GM19324 (cell line): ENCODE measurements around the gene TRPC4.

Source experiments
- ATAC-seq: cut with Tn5 transposase; IDR thresholded peaks from one replicate; pipeline ENCODE4 v1.9.1; 2021; ENCODE audit warnings: mild to moderate bottlenecking, moderate library complexity; ENCODE audit not compliant: unreplicated experiment, low FRiP score

The TRPC4 gene

DNA sequence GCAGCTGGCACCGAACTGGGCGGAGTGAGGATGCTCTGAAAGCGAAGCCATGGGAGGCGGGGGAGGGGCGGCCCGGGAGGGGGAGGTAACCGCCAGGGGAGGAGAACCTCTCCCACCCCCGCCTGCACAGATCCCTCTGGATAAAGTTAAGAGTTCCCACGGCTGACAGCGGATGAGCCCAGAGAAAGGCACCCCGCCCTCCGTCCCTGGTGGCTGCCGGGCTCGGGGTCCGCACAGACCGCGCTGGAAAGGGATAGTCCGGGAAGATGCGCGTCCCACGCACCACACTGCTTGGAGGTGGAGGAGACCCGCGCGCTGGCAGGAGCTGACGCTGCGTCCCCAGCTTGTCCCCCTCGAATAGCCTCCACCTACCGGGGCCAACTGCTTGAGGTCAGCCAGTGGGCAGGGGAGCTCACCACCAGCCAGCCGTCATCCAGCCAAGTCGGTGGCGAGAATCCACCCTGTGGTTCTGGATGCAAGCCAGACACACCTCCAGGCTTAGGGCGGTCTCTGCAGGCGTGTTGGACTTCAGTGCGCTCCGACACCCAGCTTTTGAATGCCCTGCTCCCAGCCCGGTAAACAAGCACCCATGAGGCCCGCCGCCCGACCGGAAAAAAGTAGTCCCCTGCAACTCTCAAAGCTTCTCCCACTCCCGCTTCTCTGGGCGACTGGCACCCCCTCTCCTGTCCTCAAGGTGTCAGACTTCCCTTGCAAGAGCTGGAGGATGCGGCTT lies at the start of gene TRPC4:
Gene TRPC4, minus strand, starts transcription at position 17 of the 733 bp plus-strand sequence. CDS start 86,439 bp downstream, outside the sequence.
- ATAC-seq = no peak

DNA sequence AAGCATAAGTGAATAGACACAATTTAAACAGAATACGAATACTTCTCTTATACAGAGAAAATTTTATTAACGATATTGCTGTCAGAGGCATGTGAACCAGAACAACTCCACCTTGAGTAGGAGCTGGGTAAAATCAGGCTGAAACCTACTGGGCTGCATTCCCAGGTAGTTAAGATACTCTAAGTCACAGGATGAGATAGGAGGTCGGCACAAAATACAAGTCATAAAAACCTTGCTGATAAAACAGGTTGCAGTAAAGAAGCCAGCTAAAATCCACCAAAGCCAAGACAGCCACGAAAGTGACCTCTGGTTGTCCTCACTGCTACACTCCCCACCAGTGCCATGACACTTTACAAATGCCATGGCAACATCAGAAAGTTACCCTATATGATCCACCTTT lies 49.2 kb upstream of the TRPC4 start:
- no peak for ATAC-seq

DNA sequence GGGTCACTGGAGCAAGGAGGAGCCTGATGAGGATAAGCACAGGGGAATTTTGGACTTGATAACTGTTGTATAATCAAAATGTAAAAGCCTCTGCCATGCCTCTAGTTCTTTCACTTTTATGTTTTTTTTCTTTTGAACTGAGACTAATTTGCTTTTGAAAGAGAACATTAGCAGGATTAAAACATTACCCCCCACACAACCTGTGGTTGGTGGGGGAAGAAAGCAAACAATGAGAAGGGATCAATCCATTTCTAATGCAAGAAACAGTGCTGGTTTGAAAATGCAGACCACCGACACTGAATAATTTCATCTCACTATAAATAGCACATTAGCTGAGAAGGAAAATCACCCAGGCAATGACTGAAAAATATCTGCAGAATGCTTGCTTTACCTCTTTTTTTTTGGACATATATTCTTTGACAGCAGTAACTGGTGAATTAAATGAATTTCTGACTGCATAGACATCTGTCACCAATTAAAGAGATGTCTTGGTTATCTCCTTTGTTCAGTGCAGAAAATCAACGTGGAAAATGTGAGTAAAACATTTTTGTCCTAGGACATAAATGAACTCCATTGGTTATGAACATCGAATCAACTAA lies 48.6 kb upstream of the TRPC4 start:
- no peak for ATAC-seq

DNA sequence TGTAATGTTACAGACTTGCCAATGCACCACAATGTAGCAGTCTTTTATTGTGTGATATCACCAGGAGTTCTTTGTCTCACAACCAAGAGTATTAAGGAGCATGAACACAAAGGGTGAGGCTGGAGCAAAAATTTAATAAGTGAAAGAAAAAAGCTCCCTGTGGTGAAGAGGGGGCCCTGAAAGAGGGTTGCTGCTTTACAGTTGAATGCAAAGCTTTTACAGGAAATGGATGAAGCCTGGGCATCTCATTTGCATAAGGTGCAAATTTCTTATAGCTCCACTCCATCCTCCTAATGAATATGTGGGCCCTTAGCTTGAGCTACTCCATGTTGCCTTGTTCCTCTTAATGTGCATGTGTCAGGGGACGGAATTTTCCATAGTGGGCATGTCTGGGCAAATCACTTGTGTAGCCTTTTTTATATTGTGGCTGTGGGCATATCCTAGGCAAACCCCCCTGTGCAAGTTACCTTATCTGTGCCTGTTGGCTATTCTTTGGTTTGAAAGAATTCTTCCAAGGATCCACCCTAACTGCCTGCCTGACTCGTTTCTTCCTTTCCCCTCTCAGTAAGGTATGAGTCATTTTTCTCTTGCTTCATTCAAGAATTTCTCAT lies 45.3 kb upstream of the TRPC4 start:
- no peak for ATAC-seq

DNA sequence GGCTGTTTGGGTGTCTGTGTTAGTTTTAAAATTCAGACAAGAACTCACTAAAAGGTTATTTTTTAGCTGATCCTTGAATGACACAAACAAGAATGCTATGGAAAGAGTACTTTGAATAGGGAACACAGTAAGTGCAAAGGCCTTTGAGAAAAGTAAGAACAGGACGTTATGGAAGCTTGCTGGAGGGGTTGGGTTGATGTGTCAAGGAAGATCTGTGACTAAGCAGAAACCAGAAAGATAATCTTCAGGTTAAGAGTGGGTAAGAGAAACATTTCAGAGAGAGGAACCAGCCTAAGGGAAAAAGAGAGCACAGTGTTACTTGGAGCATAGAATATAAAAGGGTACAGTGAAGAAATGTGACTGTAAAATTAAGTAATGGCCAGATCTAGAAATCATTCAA lies 41.2 kb upstream of the TRPC4 start:
- no peak for ATAC-seq

DNA sequence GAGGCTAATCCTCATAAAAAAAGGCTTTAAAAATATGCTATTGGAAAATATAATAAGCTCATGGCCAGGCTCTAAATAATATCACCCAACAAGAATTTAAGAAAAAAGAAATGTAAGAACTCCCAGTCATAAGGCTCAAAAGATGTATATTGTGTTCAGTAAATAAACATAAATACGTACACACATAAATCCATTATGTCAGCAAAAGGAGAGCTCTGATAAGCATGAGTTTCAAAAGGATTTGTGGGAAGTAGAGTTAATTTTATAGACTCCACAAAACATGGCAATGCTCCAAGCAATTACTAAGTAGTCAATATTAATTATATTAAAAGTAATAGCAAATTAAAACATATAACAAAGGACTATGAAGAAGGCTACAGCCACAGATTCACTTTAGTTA lies 37.3 kb upstream of the TRPC4 start:
- no peak for ATAC-seq

DNA sequence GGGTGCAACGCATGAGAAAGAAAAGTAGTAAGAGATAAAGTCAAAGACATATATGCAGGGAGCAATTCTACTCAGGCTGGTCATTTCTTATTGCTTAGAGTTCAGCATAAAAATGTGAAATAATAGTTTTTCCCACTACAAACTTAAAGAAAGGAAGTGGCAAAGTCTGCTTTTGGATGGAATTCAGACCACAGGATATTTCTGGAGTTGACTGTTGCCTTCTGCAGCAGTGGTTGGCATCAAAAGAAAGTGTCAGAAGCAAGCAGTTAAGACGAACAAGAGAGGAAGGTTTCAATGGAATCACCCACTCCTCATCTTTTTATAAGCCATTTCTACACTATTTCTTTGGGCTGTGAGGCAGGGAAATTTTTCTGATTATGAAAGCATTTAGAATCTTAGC lies 36.2 kb upstream of the TRPC4 start:
- no peak for ATAC-seq

DNA sequence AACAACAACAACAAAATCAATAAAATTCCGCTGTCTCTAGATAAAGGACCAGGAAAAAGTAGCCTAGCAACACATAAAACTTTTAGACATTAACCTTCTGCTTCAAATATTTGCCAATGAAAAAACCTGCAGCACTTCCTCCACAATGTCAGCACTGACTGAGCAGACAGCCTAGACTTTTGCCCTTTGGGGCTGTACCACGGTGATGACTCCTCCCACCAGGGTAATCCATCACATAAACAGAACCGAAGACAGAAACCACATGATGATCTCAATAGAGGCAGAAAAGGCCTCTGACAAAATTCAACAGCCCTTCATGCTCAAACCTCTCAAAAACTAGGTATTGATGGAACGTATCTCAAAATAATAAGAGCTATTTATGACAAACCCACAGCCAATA lies 30.2 kb upstream of the TRPC4 start:
- ATAC-seq = no peak

DNA sequence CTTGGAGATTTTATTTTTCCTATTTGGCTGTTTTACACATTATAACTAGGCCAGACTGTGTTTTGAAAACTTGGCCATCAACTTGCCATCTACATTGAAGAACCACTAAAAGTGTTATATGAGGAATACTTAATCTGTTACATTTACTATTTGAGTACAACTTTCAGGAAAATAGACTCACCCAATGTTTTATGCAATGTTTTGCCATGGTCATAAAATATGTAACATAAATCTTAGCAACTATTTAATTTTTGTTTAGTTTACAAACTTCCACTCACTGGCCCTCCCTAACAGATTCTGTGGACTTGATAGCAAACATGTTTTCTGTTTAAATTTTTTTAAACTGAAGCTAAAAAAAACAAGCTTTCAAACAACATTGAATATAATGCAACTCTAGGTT lies 23.7 kb upstream of the TRPC4 start:
- no peak for ATAC-seq

DNA sequence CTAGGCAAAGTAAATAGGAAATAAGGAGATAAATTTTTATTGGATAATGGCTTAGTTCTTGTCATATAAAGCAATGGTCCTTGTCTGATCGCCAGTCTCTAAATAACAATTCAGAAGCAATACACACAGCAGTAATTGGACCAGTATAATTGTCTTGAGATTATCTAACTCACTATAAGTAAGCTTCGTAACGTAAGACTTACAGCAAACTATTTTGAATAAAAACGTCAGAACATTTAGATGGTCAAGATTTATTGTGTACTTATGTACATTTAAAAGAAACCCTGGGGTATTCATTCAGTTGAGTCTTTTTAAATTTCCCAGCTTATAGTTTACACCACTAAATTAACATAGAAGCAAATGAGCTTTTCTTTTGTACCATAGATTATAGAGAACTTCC lies 20.2 kb upstream of the TRPC4 start:
- ATAC-seq = no peak

DNA sequence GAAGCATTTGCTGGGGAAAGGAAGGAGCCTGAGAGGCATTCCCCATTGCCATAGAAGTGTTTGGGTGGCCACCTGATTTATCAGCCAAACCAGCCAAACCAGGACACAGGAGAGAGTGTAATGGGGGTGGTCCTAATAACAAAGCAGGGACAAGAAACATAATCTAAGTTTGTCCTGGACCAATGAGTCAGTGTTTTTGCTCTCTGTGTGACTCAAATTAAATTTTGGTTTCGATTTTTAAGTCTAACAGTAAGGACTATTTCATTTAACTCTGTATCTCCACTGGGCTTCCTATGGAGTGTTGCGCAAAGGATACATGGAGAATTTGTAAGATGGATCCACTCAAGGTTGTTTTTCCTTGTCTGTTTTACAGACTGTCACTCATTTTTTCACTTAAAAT lies 19.5 kb upstream of the TRPC4 start:
- no peak for ATAC-seq

DNA sequence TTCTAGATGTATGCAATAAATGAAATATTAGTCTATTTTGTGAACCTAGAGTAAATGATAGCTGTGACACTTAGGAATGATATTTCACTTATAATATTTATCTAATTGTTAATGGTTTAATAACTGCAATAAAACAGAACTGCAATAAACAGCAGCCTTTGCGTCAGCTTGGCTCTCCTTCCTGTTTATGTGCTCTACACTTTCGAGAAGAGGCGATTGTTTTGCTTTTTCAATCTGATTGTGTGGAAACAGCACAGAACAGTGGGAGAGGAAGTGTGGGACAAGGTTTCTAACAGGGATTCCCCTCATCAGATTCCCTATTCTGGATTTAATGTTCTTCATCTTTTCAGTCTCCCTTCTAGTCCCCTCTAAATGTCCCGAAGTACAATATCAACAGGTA lies 17.3 kb upstream of the TRPC4 start:
- ATAC-seq = no peak

DNA sequence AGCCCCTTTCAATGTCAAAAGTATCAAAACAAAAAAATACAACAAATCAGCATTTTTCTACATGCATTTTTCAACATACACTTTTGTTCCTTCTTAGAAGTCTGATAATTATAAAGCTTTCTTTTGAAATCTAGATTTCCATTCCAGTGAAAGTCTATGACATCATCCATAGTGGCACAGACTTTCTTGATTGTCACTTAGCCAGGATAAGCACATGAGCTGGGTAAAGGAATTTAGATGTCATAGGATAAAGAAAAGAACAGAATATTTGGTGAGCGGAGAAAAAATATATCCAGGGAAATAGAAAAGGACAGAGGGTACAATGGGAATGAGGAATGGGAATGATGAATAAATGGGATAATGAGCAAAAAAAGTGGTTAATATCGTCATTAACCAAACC lies 15.1 kb upstream of the TRPC4 start:
- ATAC-seq = no peak

DNA sequence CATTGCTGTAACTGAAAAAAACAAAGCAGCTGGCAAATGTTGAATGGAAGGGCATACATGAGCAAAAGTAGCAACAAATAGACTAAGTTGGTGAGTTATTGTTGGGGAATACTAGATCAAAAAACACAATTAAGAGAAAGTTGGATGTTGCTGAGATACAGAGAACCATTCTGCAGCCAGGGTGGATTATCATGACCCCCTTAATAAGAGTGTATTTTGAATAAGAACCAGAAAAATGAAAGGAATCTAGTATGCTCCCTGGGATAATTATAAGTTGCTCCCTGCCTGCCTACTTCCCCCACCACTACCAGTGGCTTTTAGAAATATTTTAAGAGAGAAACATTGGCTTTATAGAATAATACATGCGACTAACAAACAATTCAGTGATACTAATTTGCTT lies 14.5 kb upstream of the TRPC4 start:
- no peak for ATAC-seq

DNA sequence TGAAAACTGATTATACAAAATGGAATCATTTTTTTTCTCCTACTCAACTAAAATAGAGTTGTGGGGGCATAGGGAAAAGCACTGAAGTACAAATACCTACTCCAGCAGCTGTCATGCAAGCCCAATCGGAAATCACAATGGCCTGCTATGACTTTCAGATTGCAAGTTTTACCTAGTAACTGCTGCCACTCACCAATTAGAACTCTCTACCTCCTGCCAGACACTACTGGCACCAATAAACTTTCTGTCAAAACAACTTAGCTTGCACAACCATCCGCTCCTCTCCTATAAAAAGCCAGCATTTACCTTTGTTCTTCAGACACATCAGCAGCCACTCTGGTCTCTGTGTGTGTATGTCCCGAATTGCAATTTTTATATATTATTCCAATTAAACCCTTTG lies 9.3 kb upstream of the TRPC4 start:
- ATAC-seq = no peak

DNA sequence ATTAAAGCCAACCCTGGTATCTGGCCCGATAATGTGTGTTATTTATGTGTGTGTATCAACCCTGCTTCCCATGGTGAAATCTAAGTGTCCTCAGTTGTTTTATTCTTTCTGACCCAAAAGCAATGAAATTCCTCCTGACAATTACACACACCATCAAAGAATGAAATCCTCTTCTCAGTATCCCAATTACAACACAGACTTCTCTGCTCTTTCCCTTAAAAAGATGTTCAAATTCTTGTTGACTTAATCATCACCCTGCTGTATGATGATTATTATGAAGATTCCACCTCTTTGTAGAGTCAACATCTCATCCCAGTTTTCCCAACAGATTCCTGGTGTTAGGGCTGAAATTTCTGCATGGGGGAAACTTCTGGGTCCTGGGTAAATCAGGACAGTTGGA lies 8.9 kb upstream of the TRPC4 start:
- no peak for ATAC-seq

DNA sequence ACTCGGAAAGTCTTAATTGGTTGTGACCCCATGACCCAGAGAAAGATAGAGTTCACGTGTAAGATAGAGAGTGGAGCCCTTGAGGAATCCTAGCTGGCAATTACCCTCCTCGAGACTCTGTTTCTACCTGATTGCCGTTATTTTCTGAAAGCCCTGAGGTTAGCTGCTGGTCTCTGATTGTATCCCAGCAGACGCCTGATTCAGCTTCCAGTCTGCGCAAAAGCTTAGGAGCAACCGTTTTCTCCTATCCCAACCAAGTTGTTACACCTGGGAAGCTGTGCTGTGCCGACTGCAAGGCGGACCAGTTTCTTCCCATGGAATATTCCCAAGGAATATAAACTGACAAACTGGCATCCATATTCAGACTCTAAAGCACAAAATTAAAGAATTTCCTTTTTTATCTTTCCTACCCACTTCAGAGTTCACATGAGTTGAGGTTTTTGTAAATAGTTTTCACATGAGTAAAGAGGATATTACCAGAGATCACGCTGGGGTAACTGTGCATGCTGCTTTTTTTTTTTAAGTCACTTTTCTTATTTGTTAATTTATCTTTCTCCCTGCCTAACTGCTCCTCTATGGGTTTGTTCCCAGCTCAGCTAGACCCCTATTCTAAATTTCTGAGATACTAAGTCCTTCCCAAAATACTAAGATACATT lies 1.5 kb upstream of the TRPC4 start:
- no peak for ATAC-seq

DNA sequence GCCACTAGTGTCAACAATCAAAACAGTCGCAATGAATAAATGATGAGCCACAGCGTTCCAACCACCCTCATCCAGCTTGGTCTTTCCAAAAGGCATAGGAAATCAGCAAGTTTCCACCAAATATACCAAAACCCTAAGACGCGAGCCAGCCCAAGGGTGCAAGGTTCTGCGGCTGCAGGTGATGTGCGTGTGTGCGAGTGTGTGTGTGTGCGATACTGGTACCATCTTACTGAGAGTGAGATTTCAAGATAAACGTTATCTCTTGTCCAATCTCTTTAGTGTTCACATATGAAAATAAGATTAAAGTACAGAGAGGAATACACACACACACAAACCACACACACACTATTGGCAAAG lies 895 bp upstream of the TRPC4 start:
- ATAC-seq = no peak

DNA sequence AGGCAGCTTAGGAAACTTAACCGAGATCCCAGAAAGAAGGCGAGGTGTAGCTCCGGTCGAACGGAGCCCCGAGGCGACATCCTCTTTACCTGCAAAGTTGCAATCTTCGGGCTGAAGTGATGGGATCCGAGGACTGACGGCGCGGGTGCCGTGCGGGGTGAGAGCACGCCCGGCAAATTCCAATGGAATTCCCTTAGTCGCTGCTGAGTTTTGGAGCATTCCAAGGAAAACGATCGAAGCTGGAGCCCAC lies 141 bp downstream of the TRPC4 start:
- ATAC-seq = no peak

DNA sequence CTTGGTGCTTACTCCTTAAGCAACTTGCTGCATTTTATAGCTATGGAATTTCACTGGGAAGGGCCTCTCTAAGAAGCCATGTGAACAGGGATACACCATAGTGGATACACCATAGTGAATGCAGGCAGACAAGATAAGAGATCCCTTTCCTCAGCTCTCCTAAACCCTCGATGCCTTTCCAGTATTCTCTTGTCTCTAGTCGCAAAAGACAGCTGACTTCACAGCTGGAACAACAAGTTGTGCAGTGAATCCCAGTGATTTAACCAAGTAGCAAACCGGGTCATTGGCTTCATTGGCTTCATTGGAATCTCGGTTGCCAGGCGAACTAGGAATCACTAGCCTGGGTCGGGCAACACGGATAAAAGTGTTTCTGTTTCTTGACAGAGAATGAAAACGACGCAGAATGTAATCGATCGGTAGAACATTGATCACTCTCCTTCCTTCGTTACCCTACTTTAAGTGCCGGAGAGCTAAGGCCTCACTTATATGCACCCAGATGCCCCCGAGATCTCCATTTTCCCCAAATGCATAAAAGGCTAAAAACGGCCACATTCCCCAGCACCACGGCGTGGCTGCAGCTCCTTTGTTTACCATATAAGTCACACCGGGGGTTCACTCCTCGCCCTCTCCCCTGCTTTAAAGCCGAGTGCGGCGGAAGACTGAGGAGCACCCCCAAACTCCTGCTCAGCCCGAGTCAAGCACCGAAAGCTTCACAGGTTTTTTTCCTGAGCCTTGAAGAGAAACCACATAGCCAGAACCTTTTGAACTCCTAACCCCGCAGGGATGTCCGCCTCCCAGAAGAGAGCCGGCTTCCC lies 674 bp downstream of the TRPC4 start:
- no peak for ATAC-seq

DNA sequence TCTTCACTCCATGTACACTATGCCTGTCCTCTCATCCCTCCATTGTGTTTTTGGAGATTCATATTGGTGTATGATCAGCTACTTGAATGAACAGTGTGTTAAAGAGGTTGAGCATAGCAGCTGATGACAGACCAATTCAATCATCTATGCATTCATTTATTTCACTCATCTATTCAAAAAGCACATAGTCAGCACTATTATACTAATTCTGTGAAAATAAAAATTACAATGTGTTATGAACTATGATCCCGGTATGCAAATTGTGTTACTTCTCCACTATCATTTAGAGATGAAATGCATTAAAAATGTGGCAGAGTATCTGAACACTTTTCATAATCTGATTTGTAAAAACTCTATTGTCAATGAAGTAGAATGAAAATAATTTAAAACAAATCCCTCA lies 5.9 kb downstream of the TRPC4 start:
- no peak for ATAC-seq
